PC-9 (cell line): Measurements from ENCODE around the gene PLA2G4D.

ENCODE experiments used
- EZH2 ChIP-seq: fragments of 200-600 bp; sonication (generic); IDR thresholded peaks from 2 replicates; pipeline ENCODE4 v1.8.0; 2017; ENCODE audit warnings: antibody characterized with exemption, low read depth
- TF ChIP-seq, protein P1 (sequence below): fragments of 200-600 bp; sonication (generic); conservative IDR thresholded peaks from 2 replicates; pipeline ENCODE4 v1.6.1; 2017; ENCODE audit warnings: mixed run types, antibody characterized with exemption, mild to moderate bottlenecking, moderate library complexity

DNA sequence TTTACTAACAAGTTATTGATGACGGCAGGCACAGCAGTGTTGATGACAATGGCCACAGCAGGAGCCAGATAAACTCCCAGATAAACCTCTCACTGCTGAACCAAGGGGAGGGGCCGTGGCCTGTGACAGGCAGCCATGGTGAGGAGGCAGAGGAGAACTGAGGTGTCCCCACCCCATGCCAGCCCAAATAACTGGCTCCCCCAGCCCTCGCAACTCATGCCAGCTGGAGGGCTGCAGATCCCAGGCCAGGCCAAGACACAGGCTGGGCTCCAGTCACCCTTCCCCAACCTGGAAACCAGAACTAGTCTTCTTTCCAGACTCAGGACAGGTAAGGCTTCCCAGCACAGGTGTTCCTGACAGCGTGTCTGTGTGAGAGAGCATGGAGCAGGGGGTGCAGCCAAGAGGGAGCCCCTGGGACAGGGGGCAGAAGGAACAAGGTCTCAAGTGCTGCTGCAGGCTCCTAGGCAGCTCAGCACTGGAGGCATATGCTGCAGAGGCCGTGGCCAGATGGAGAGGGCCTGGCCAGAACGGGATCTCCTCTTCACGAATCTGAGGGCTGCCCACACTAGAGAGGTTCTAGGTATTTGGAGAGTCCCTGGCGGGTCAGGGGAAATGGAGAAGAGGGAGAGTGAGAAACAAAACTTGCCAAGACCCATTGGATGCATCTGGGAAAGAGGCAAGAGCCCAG is 46.2 kb upstream of the PLA2G4D start:
- TF ChIP-seq, protein P1, sequence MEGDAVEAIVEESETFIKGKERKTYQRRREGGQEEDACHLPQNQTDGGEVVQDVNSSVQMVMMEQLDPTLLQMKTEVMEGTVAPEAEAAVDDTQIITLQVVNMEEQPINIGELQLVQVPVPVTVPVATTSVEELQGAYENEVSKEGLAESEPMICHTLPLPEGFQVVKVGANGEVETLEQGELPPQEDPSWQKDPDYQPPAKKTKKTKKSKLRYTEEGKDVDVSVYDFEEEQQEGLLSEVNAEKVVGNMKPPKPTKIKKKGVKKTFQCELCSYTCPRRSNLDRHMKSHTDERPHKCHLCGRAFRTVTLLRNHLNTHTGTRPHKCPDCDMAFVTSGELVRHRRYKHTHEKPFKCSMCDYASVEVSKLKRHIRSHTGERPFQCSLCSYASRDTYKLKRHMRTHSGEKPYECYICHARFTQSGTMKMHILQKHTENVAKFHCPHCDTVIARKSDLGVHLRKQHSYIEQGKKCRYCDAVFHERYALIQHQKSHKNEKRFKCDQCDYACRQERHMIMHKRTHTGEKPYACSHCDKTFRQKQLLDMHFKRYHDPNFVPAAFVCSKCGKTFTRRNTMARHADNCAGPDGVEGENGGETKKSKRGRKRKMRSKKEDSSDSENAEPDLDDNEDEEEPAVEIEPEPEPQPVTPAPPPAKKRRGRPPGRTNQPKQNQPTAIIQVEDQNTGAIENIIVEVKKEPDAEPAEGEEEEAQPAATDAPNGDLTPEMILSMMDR, result no peak
- no peak for TF ChIP-seq EZH2
